ENCODE measurements around the gene RNF157. TPM values are rescaled to one million over a fixed set of nuclear protein-coding genes. Genes with fewer than 3 reads are reported as not detected.

The RNF157 gene
- total and polyA plus RNA-seq, 9 of the 15 experiments (the other 6 are each of a cell fraction or from before 2014, with no cell fraction given), result 8.1 to 31.7 (median 20.8) TPM

- peak in 1 of 2 experiments; percentile 19; a peak in 1 of 3 replicates for TF ChIP-seq CBX3 (IDR thresholded peaks at IDR 0.05; ENCODE audit: borderline replicate concordance in 1 of 2, low read length in 2 of 2)
- TF ChIP-seq GATAD2B (IDR thresholded peaks at IDR 0.05; ENCODE audit: borderline replicate concordance), result no peak
- TF ChIP-seq, protein P1, sequence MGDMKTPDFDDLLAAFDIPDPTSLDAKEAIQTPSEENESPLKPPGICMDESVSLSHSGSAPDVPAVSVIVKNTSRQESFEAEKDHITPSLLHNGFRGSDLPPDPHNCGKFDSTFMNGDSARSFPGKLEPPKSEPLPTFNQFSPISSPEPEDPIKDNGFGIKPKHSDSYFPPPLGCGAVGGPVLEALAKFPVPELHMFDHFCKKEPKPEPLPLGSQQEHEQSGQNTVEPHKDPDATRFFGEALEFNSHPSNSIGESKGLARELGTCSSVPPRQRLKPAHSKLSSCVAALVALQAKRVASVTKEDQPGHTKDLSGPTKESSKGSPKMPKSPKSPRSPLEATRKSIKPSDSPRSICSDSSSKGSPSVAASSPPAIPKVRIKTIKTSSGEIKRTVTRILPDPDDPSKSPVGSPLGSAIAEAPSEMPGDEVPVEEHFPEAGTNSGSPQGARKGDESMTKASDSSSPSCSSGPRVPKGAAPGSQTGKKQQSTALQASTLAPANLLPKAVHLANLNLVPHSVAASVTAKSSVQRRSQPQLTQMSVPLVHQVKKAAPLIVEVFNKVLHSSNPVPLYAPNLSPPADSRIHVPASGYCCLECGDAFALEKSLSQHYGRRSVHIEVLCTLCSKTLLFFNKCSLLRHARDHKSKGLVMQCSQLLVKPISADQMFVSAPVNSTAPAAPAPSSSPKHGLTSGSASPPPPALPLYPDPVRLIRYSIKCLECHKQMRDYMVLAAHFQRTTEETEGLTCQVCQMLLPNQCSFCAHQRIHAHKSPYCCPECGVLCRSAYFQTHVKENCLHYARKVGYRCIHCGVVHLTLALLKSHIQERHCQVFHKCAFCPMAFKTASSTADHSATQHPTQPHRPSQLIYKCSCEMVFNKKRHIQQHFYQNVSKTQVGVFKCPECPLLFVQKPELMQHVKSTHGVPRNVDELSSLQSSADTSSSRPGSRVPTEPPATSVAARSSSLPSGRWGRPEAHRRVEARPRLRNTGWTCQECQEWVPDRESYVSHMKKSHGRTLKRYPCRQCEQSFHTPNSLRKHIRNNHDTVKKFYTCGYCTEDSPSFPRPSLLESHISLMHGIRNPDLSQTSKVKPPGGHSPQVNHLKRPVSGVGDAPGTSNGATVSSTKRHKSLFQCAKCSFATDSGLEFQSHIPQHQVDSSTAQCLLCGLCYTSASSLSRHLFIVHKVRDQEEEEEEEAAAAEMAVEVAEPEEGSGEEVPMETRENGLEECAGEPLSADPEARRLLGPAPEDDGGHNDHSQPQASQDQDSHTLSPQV (IDR thresholded peaks at IDR 0.05), result no peak
- no peak for TF ChIP-seq ATF1 (CRISPR knock-in tag; IDR thresholded peaks at IDR 0.05)
- TF ChIP-seq ATF1 (tag; IDR thresholded peaks at IDR 0.05), result no peak
- TF ChIP-seq BCOR (IDR thresholded peaks at IDR 0.05), result no peak
- no peak for TF ChIP-seq TBL1XR1 (IDR thresholded peaks at IDR 0.05; ENCODE audit: low read length in 2 of 2)
- no peak for TF ChIP-seq FOXM1 (IDR thresholded peaks at IDR 0.05; ENCODE audit: low read depth)
- TF ChIP-seq FOXM1 (CRISPR knock-in tag; IDR thresholded peaks at IDR 0.05; ENCODE audit: low read depth), result peak; percentile 55; the same call in 1 of the 2 replicates
- TF ChIP-seq RBBP5 (IDR thresholded peaks at IDR 0.05; ENCODE audit: borderline replicate concordance, insufficient read depth, low read length, poor library complexity, severe bottlenecking), result no peak
- TF ChIP-seq POLR2AphosphoS2 (IDR thresholded peaks at IDR 0.05; ENCODE audit: low read length), result no peak
- TF ChIP-seq ZNF589 (CRISPR knock-in tag; IDR thresholded peaks at IDR 0.05; ENCODE audit: low read depth), result no peak
- TF ChIP-seq IFI16 (CRISPR knock-in tag; IDR thresholded peaks at IDR 0.05), result no peak
- TF ChIP-seq ADNP (tag; IDR thresholded peaks at IDR 0.05), result no peak
- TF ChIP-seq KDM1A (IDR thresholded peaks at IDR 0.05), result peak in 1 of 2 experiments; percentile 54; a peak in 1 of 4 replicates
- TF ChIP-seq, protein P2, sequence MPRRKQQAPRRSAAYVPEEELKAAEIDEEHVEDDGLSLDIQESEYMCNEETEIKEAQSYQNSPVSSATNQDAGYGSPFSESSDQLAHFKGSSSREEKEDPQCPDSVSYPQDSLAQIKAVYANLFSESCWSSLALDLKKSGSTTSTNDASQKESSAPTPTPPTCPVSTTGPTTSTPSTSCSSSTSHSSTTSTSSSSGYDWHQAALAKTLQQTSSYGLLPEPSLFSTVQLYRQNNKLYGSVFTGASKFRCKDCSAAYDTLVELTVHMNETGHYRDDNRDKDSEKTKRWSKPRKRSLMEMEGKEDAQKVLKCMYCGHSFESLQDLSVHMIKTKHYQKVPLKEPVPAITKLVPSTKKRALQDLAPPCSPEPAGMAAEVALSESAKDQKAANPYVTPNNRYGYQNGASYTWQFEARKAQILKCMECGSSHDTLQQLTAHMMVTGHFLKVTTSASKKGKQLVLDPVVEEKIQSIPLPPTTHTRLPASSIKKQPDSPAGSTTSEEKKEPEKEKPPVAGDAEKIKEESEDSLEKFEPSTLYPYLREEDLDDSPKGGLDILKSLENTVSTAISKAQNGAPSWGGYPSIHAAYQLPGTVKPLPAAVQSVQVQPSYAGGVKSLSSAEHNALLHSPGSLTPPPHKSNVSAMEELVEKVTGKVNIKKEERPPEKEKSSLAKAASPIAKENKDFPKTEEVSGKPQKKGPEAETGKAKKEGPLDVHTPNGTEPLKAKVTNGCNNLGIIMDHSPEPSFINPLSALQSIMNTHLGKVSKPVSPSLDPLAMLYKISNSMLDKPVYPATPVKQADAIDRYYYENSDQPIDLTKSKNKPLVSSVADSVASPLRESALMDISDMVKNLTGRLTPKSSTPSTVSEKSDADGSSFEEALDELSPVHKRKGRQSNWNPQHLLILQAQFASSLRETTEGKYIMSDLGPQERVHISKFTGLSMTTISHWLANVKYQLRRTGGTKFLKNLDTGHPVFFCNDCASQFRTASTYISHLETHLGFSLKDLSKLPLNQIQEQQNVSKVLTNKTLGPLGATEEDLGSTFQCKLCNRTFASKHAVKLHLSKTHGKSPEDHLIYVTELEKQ (CRISPR knock-in tag; IDR thresholded peaks at IDR 0.05), result no peak
- no peak for TF ChIP-seq ZBTB1 (CRISPR knock-in tag; IDR thresholded peaks at IDR 0.05; ENCODE audit: borderline replicate concordance, low read depth)
- no peak for TF ChIP-seq SIN3B (IDR thresholded peaks at IDR 0.05; ENCODE audit: low read depth)
Measured at GRCh38 chr17:76266244-76266938, 26.1 kb upstream of the RNF157 start (continued).
